Activated naive CD4-positive, alpha-beta T cell treated with anti-CD3 and anti-CD28 coated beads, Interleukin-2, amount 50 U/mL, for 24 hours (primary cell): ENCODE results near the gene OR2W1.

Source experiments
- H3K27ac Mint-ChIP-seq: one replicate; pipeline ENCODE4 v1.8.0; 2021; ENCODE audit warnings: mild to moderate bottlenecking, mixed read lengths
- H3K27me3 Mint-ChIP-seq: one replicate; pipeline ENCODE4 v1.8.0; 2021; ENCODE audit warnings: mixed read lengths
- H3K36me3 Mint-ChIP-seq: one replicate; pipeline ENCODE4 v1.8.0; 2021; ENCODE audit warnings: mixed read lengths
- H3K4me1 Mint-ChIP-seq: one replicate; pipeline ENCODE4 v1.8.0; 2021; ENCODE audit warnings: mixed read lengths
- H3K4me3 Mint-ChIP-seq: one replicate; pipeline ENCODE4 v1.8.0; 2021; ENCODE audit warnings: mild to moderate bottlenecking, mixed read lengths
- H3K9me3 Mint-ChIP-seq: one replicate; pipeline ENCODE4 v1.8.0; 2021; ENCODE audit warnings: mixed read lengths

The OR2W1 gene, protein sequence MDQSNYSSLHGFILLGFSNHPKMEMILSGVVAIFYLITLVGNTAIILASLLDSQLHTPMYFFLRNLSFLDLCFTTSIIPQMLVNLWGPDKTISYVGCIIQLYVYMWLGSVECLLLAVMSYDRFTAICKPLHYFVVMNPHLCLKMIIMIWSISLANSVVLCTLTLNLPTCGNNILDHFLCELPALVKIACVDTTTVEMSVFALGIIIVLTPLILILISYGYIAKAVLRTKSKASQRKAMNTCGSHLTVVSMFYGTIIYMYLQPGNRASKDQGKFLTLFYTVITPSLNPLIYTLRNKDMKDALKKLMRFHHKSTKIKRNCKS

DNA sequence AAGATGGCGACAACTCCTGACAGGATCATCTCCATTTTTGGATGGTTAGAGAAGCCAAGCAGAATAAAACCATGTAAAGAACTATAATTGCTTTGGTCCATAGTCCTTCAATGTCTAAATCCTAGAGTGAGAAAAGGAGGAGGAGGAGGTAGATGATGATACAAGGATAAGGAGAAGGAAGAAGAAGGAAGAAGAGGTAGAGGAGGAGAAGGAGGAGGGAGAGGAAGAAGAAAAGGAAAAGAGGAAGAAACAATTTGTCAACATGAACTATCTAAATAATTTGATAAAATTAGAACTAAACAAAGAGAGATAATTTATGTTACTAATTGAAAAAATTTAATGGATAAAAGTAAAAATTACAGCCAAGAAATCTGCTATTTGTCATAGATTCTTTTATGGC lies at the start of gene OR2W1:
TSS of gene OR2W1 (minus strand) at position 101 of the 400 bp plus-strand sequence. CDS start at position 101, 0 bp downstream.
- H3K27me3 Mint-ChIP-seq: peaks cover 47% of the 10 kb centered on the region
- no peak within 1 kb of the TSS for H3K4me3 Mint-ChIP-seq
- no peaks in the 10 kb centered on the region for H3K4me1 Mint-ChIP-seq
- no peaks in the 10 kb centered on the region for H3K36me3 Mint-ChIP-seq
- no peak within 1 kb of the TSS for H3K27ac Mint-ChIP-seq
- no peaks in the 10 kb centered on the region for H3K9me3 Mint-ChIP-seq

DNA sequence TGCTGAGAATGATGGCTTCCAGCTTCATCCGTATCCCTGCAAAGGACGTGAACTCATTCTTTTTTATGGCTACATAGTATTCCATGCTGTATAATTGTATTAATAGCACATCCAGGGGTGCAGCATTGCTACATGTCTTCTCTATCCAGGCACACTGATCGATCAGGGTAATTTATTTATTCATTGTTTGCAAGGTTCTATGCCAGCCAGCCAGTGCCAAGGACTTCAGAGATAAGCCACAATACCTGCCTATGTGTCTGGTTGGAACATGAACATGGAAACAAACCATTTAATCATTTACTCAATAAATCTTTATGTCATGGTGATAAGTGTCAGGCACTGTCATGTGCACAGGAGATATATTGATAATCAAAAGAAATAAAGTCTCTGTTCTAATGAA lies 48.0 kb upstream of the OR2W1 start:
- no peaks in the 10 kb centered on the region for H3K4me1 Mint-ChIP-seq
- H3K9me3 Mint-ChIP-seq: no peaks in the 10 kb centered on the region
- no peak overlapping the region for H3K27ac Mint-ChIP-seq
- no peak overlapping the region for H3K4me3 Mint-ChIP-seq
- no peaks in the 10 kb centered on the region for H3K36me3 Mint-ChIP-seq
- peaks cover 27% of the 10 kb centered on the region for H3K27me3 Mint-ChIP-seq

DNA sequence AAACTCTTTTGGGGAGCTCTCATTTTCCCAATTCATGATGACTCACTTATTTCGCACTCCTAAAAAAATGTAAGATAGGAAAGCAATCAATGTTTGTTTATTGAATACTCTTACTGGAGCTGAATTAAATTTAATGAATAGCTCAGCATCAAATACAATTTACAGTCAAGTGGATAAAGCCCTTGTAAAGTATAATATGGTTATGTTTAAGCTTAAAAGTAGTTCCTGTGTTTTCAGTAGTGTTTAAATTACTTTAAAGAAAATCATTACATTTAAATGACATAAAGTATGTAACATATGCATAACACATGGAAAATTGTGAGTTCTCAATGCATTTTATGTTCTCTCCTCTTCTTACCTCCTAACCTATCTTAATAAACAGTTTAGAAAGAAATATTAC lies 42.2 kb upstream of the OR2W1 start, which contains the start of gene OR2B3:
TSS of gene OR2B3 (minus strand) at position 101 of the 400 bp plus-strand sequence. CDS start at position 36, 65 bp downstream.
- peaks cover 3% of the 10 kb centered on the region for H3K36me3 Mint-ChIP-seq
- H3K9me3 Mint-ChIP-seq: no peaks in the 10 kb centered on the region
- H3K27ac Mint-ChIP-seq: no peak within 1 kb of the TSS
- no peaks in the 10 kb centered on the region for H3K4me1 Mint-ChIP-seq
- H3K4me3 Mint-ChIP-seq: no peak within 1 kb of the TSS
- H3K27me3 Mint-ChIP-seq: peaks cover 27% of the 10 kb centered on the region

DNA sequence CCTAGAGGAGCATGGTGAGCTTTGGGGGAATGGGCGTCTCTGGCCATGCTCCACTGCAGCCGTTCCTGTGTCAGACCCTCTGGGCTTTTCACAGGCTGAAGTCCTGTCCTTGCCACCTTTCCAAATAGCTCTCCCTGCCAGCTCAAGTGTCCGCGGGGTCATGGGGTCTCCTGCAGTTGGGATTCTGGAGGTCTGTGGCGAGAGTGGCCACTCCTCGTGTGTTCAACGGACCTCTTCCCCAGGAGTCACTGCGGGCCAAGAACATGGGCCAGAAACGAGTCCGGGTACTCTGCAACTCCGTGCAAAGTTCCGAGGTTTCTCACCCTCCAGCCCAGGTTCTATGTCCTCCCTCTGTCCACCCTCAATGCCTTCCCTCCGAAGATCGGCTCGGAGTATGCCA lies 37.5 kb upstream of the OR2W1 start:
- peaks cover 3% of the 10 kb centered on the region for H3K36me3 Mint-ChIP-seq
- peaks cover 4% of the 10 kb centered on the region for H3K4me1 Mint-ChIP-seq
- peaks cover 6% of the 10 kb centered on the region for H3K27me3 Mint-ChIP-seq
- no peak overlapping the region for H3K4me3 Mint-ChIP-seq
- no peak overlapping the region for H3K27ac Mint-ChIP-seq
- no peaks in the 10 kb centered on the region for H3K9me3 Mint-ChIP-seq

DNA sequence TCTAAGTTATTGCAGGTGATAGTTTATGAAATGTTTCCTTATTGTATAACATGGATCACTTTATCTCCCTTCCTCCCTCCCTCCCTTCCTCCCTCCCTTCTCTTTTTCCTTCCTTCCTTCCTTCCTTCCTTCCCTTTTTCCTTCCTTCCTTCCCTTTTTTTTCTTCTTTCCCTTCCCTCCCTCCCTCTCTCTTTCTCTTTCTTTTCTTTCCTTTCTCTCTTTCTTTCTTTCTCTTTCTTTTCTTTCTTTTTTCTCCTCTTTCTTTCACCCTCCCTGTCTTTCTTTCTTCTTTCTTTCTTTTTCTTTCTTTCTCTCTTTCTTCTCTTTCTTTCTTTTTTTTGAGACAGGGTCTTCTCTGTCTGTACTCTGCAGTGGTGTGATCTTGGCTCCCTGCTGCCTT lies 36.3 kb upstream of the OR2W1 start:
- H3K27me3 Mint-ChIP-seq: peaks cover 3% of the 10 kb centered on the region
- H3K4me1 Mint-ChIP-seq: peaks cover 4% of the 10 kb centered on the region
- no peak overlapping the region for H3K27ac Mint-ChIP-seq
- H3K9me3 Mint-ChIP-seq: no peaks in the 10 kb centered on the region
- no peak overlapping the region for H3K4me3 Mint-ChIP-seq
- peaks cover 3% of the 10 kb centered on the region for H3K36me3 Mint-ChIP-seq

DNA sequence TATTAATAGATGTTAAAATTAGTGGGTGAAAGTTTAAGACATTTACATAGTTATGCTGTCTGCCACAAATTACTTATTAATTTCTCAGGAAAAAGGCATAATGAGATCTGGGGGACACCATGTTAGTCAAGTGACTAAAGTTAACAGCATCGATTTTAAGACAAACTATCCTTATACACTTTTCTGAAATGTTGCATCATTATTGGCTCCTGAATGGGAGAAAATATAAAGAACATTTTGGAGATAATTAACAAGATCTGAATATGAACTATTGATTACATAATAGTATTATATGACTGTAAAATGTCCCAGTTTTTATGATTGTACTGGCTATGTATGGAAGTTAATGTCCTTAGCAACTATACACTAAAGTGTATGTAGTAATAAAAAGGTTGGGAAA lies 34.2 kb upstream of the OR2W1 start:
- H3K36me3 Mint-ChIP-seq: peaks cover 3% of the 10 kb centered on the region
- no peak overlapping the region for H3K4me3 Mint-ChIP-seq
- H3K9me3 Mint-ChIP-seq: no peaks in the 10 kb centered on the region
- no peak overlapping the region for H3K27ac Mint-ChIP-seq
- H3K27me3 Mint-ChIP-seq: peaks cover 10% of the 10 kb centered on the region
- peaks cover 4% of the 10 kb centered on the region for H3K4me1 Mint-ChIP-seq

DNA sequence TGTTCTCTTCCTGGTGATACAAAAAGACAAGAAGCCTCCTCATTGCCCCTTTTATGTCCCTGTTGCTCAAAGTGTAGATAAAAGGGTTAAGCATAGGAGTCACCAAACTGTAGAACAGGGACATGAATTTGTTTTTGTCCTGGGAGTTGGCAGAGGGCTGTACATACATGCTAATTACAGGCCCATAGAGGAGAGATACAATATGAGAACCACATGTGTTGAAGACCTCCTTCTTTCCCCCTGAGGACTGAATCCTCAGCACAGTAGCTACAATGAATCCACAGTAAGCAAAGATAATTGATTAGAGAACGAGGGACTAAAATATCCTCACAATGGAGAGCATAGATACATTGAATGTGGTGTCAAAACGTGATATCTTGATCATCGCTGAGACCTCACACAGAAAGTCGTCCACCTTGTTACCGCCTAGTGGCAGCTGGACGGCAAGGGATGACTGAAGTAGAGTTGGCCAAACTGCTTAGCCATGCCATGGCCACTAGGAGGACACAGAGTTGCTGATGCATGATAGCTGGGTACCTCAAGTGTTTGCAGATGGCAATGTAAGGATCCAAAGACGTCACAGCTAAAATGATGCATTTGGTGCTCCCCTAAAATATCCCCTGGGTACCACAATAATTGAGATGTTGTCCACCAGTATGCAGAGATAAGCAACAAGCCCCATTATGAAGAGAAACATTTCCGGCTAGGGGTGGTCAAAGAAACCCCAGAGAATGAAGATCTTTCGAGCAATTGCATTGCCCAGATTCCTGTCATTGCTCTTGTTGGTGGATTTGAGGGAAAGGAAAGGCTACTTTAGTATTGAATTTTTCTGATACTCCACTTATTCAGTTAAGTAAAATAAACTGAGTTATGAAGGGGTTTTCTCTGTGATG lies 27.1 kb upstream of the OR2W1 start:
- Mint-ChIP-seq H3K27ac (no peak overlapping the region), H3K36me3 (no peaks in the 10 kb centered on the region), H3K9me3 (no peaks in the 10 kb centered on the region), H3K4me3 (no peak overlapping the region), H3K4me1 (no peaks in the 10 kb centered on the region), H3K27me3 (peaks cover 40% of the 10 kb centered on the region)

DNA sequence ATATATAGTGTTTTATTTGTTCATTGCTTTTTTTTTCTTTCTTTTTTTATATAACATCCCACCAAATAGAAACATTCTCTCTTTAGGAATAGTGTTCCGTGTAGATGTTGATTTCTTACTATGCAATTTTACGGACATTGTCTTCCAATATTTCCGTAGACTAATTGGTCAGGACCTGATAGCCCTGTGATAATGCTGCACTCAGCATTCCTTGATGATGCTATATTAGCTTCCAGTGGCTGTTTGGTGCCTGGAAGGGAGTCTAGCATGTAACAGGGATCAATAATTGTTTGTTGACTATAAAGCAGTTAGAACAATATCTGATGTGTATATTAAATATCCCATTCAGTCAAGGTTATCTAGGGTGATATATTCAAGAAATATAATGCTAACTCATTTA lies 6.7 kb upstream of the OR2W1 start:
- H3K36me3 Mint-ChIP-seq: no peaks in the 10 kb centered on the region
- peaks cover 43% of the 10 kb centered on the region for H3K27me3 Mint-ChIP-seq
- H3K27ac Mint-ChIP-seq: no peak overlapping the region
- H3K4me3 Mint-ChIP-seq: no peak overlapping the region
- H3K9me3 Mint-ChIP-seq: peaks cover 4% of the 10 kb centered on the region
- H3K4me1 Mint-ChIP-seq: no peaks in the 10 kb centered on the region

DNA sequence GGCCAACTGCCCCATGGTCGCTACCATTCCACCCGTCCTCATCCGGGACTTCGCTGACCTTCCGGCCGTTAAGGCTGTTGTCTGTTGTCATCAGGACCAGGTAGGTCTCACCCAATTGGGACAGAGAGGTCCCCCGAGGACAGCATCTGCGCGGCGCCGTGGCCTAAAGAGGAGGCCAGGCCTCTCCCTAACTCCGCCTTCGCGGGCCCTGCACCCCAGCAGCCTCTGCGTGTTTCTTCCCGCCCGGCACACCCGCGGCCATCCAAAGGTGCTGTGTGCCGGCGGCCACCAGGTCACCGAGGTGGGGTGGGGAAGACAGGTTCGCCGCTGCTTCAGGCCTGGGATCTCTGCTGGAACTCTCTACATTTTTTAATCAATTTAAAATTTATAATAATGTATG lies 9.0 kb downstream of the OR2W1 start:
- Mint-ChIP-seq H3K27me3 (peaks cover 21% of the 10 kb centered on the region), H3K4me3 (no peak overlapping the region), H3K4me1 (no peaks in the 10 kb centered on the region), H3K36me3 (no peaks in the 10 kb centered on the region), H3K27ac (no peak overlapping the region), H3K9me3 (no peaks in the 10 kb centered on the region)

DNA sequence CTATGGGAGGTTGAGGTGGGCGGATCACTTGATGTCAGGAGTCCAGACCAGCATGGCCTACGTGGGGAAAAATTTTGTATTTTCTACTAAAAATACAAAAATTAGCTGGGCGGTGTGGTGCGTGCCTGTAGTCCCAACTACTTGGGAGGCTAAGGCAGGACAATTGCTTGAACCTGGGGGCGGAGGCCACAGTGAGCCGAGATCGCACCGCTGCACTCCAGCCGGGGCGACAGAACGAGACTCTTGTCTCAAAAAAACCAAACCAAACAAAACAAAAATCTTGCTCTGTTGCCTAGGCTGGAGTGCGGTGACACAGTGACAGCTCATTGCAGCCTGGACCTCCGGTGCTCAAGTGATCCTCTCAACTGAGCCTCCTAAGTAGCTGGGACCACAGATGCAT lies 16.2 kb downstream of the OR2W1 start:
- Mint-ChIP-seq H3K27me3 (peaks cover 30% of the 10 kb centered on the region), H3K9me3 (no peaks in the 10 kb centered on the region), H3K4me3 (no peak overlapping the region), H3K4me1 (no peaks in the 10 kb centered on the region), H3K36me3 (no peaks in the 10 kb centered on the region), H3K27ac (no peak overlapping the region)

DNA sequence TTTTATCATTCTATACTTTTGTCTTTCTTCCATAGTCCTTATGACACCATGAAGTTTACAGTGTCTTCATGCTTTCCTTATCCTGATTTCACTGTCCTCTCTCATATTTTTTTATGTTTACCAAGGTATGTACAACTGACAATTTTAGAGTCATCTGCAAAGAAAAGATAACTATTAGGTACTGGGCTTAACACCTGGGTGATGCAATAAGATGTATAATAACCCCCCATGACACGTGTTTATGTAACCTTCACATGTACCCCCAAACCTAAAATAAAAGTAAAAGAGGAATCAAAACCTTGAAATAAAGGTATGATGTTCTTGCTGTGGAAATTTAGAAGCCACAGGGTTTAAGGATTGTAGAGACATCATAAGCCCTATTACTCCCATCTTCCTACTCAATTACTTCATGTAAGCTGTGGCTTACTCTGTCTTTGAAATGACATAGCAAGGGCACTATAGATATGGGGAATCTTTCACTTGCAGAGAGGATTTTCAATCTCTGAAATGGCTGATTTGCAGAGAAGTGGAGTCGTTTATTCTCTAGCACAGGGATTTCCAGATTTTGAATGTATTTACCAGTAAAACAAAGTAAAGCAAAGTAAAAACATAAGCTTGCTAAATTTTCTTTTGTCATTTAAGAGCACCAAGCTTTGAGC lies 18.9 kb downstream of the OR2W1 start:
- peaks cover 1% of the 10 kb centered on the region for H3K36me3 Mint-ChIP-seq
- H3K4me3 Mint-ChIP-seq: no peak overlapping the region
- no peak overlapping the region for H3K27ac Mint-ChIP-seq
- no peaks in the 10 kb centered on the region for H3K9me3 Mint-ChIP-seq
- H3K27me3 Mint-ChIP-seq: peaks cover 34% of the 10 kb centered on the region
- H3K4me1 Mint-ChIP-seq: no peaks in the 10 kb centered on the region

DNA sequence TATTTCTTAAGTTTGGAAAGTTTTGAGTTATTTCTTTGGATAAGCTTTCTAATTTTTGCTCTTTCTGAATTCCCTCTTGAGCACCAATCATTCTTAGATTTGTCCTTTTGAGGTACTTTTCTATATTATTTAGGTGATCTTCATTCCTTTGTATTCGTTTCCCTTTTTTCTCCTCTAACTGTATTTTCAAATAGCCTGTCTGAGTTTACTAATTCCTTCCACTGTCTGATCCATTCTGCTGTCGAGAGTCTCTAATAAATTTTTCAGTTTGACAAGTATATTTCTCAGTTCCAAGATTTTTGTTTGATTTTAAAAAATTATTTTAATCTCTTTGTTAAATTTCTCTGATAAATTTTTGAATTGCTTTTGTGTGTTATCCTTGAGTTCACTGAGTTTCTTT lies 23.5 kb downstream of the OR2W1 start:
- peaks cover 1% of the 10 kb centered on the region for H3K36me3 Mint-ChIP-seq
- H3K9me3 Mint-ChIP-seq: no peaks in the 10 kb centered on the region
- H3K4me3 Mint-ChIP-seq: no peak overlapping the region
- no peak overlapping the region for H3K27ac Mint-ChIP-seq
- peaks cover 18% of the 10 kb centered on the region for H3K27me3 Mint-ChIP-seq
- H3K4me1 Mint-ChIP-seq: peaks cover 9% of the 10 kb centered on the region

DNA sequence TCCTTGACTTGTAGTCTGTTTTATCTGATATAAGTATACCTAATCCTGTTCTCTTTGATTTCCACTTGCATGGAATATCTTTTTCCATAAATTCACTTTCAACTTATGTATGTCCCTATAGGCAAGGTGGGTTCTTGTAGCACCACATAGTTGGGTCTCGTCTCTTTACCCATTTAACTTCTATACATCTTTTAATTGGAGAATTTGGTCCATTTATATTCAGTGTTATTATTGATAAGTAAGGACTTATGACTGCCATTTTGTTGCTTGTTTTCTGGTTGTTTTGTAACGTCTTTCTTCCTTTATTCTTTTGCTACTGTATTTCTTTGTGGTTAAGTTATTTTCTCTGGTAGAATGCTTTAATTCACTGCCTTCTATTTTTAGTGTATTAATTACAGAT lies 25.3 kb downstream of the OR2W1 start:
- Mint-ChIP-seq H3K27me3 (peaks cover 15% of the 10 kb centered on the region), H3K4me3 (no peak overlapping the region), H3K36me3 (peaks cover 1% of the 10 kb centered on the region), H3K4me1 (peaks cover 18% of the 10 kb centered on the region), H3K9me3 (no peaks in the 10 kb centered on the region), H3K27ac (no peak overlapping the region)

DNA sequence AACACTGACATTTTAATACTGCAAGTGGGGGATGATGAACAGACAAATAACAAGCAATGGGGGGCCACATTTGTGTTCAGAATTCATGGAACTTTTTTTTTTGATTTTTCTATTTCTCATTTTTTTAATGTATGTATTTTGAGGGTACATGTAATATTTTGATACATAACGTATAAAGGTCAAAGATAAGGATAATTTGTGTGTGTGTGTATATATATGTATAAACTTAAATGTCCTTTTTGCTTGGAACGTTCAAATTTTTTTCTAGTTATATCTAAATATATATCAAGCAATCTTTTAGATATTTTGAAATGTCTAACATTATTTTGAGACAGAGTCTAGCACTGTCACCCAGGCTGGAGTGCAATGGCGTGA lies 27.6 kb downstream of the OR2W1 start:
- Mint-ChIP-seq H3K9me3 (no peaks in the 10 kb centered on the region), H3K27me3 (peaks cover 16% of the 10 kb centered on the region), H3K27ac (no peak overlapping the region), H3K4me1 (peaks cover 18% of the 10 kb centered on the region), H3K36me3 (peaks cover 1% of the 10 kb centered on the region), H3K4me3 (peak overlapping the region; percentile 91)

DNA sequence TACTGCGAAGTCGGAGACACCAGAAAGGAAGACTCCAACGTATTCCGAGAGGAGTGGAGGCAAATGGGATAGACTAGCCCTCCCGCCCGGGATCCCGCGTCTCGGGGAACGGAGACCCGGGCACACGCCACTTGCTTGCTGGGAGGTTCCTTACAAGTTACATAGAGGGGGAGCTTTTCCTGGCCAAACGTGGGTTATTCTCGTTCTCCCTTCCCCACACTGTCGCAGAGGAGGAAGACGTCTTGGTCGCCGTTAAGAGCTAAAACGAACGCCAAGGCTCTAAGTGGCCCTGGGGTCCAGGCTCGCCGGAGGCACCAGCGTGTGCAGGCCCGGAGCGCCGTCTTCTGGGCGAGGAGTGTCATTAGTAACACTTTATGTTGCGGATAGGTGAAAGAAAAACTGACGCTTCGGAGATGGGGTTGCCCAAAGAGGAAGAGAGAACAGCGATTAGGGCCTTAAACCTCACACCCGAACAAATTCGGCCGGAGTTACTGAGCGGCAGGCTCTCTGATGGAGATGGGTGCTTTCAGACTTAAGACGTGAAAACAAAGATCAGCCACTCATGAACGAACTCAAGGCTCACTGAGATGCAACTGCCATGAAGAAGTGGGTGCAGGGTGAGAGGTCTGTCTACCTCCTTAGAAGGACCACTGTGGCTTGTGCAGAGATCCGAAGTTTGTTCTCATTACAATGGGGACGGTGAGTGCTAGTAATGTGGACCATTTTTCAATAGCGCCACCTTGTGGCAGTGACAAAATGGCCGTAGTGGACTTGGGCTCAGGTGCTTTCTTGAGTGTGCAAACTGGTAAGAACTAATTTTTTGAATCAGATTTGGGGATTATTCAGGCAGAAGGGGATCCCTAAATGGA lies 28.2 kb downstream of the OR2W1 start:
- Mint-ChIP-seq H3K4me1 (peaks cover 21% of the 10 kb centered on the region), H3K36me3 (peaks cover 1% of the 10 kb centered on the region), H3K27me3 (peaks cover 12% of the 10 kb centered on the region), H3K27ac (peak overlapping the region; percentile 52), H3K4me3 (peak overlapping the region; percentile 91), H3K9me3 (no peaks in the 10 kb centered on the region)
